GM10266 (cell line): ENCODE measurements around the gene EFEMP2.

Source experiments
- DNase-seq: peaks from one replicate; pipeline ENCODE4 v3.0.0; 2012; ENCODE audit errors: extremely low spot score
- CTCF ChIP-seq: IDR thresholded peaks from 2 replicates; pipeline ENCODE4 v1.5.1; 2012; ENCODE audit warnings: mild to moderate bottlenecking, low read depth; ENCODE audit not compliant: control insufficient read depth, insufficient read depth; ENCODE audit errors: missing control alignments

Gene EFEMP2

GRCh38 chr11:65862191-65862735 lies 10.3 kb downstream of the EFEMP2 start:
- TF ChIP-seq CTCF, result no peak
- DNase-seq, result no peak

- TF ChIP-seq CTCF, result no peak
- DNase-seq, result no peak
Measured at GRCh38 chr11:65861533-65862183, 10.9 kb downstream of the EFEMP2 start.

GRCh38 chr11:65861165-65861505 lies 11.5 kb downstream of the EFEMP2 start:
- TF ChIP-seq CTCF, result no peak
- no peak for DNase-seq

- TF ChIP-seq CTCF, result peak; percentile 83
- peak; percentile 94 for DNase-seq
Measured at GRCh38 chr11:65860278-65861164, 12.1 kb downstream of the EFEMP2 start, which contains the start of gene MUS81. MUS81 (plus strand) TSS chr11:65860433; CDS start chr11:65860754, 321 bp downstream.

- DNase-seq, result no peak
- TF ChIP-seq CTCF, result peak; percentile 22
Measured at GRCh38 chr11:65859812-65860277, 12.8 kb downstream of the EFEMP2 start.

GRCh38 chr11:65859095-65859811 lies 13.3 kb downstream of the EFEMP2 start:
- peak; percentile 97 for DNase-seq
- TF ChIP-seq CTCF, result no peak
